K562 (cell line): Measurements from ENCODE around the gene TBC1D17.

ENCODE experiments used
- ATF3 ChIP-seq, 2 experiments: fragments of 450-650 bp in 1 of 2; sonication (generic) in 1 of 2; formaldehyde crosslinking in 1 of 2; IDR thresholded peaks in 1 of 2; conservative IDR thresholded peaks in 1 of 2; 2 replicates each; pipeline versions ENCODE4 v1.6.1 to v1.8.1; 2016 to 2023; ENCODE audit warnings: mild to moderate bottlenecking in 2 of 2, moderate library complexity in 2 of 2, inconsistent platforms in 1 of 2, missing genetic modification reagents in 1 of 2
- MAFK ChIP-seq: IDR thresholded peaks from 2 replicates; pipeline ENCODE4 v1.6.1; 2011; ENCODE audit warnings: low read length, improper control_type of control experiment
- PATZ1 ChIP-seq: fragments of 250-450 bp; sonication (Bioruptor Pico); IDR thresholded peaks from 2 replicates; pipeline ENCODE4 v1.5.0; 2020; ENCODE audit warnings: mild to moderate bottlenecking, borderline replicate concordance
- TAF1 ChIP-seq: IDR thresholded peaks from 2 replicates; pipeline ENCODE4 v1.6.1; 2011; ENCODE audit warnings: mild to moderate bottlenecking, low read length, moderate library complexity; ENCODE audit not compliant: insufficient read depth, control insufficient read depth, severe bottlenecking; ENCODE audit errors: extremely low read depth
- ZBTB1 ChIP-seq: sonication (generic); formaldehyde crosslinking; IDR thresholded peaks from 2 replicates; pipeline ENCODE4 v1.8.1; 2023; ENCODE audit warnings: missing genetic modification reagents, low read depth, mild to moderate bottlenecking, borderline replicate concordance
- ZBTB43 ChIP-seq: sonication (generic); formaldehyde crosslinking; IDR thresholded peaks from 2 replicates; pipeline ENCODE4 v1.8.0; 2023; ENCODE audit warnings: mild to moderate bottlenecking, missing genetic modification reagents
- ZNF274 ChIP-seq: IDR thresholded peaks from 2 replicates; pipeline ENCODE4 v1.6.1; 2011; ENCODE audit warnings: low read depth, mild to moderate bottlenecking, low read length, moderate library complexity, borderline replicate concordance
- ZNF311 ChIP-seq: fragments of 250-450 bp; sonication (Bioruptor Pico); IDR thresholded peaks from 2 replicates; pipeline ENCODE4 v1.4.0; 2020; ENCODE audit warnings: mild to moderate bottlenecking, moderate library complexity

- TF ChIP-seq ATF3 (IDR thresholded peaks at IDR 0.05) = peak; percentile 91
- no peak for TF ChIP-seq ATF3 (CRISPR knock-in tag; conservative IDR thresholded peaks at IDR 0.05)
- TF ChIP-seq PATZ1 (CRISPR knock-in tag) = no peak
- TF ChIP-seq ZBTB43 (CRISPR knock-in tag) = no peak
- no peak; the same call in 1 of the 2 replicates for TF ChIP-seq MAFK
- no peak for TF ChIP-seq TAF1
- TF ChIP-seq ZBTB1 (CRISPR knock-in tag) = no peak
- no peak for TF ChIP-seq ZNF311 (CRISPR knock-in tag)
- TF ChIP-seq ZNF274 = no peak
Measured at GRCh38 chr19:49847731-49848696, 29.5 kb upstream of the TBC1D17 start.
